Prostate gland (tissue), 2 donors: ENCODE measurements around the gene SPG11. TPM values are rescaled to one million over a fixed set of nuclear protein-coding genes. Genes with fewer than 3 reads are reported as not detected.

Experiments
- DNase-seq: peaks from one replicate; pipeline ENCODE4 v3.0.0-alpha.2; 2019; ENCODE audit warnings: low spot score
- H3K27ac ChIP-seq, 2 donors: fragments of 200-600 bp; sonication (generic); 2 replicates each; pipeline ENCODE4 v1.5.1; 2017 to 2019
- H3K27me3 ChIP-seq: fragments of 200-600 bp; sonication (generic); replicated peaks from 2 replicates; pipeline ENCODE4 v1.5.1; 2019; ENCODE audit not compliant: insufficient read depth
- H3K36me3 ChIP-seq, 2 donors: fragments of 200-600 bp; sonication (generic); 1 replicate in 1 of 2; 2 replicates in 1 of 2; pipeline versions ENCODE4 v1.5.1 to v1.8.1; 2017 to 2019
- H3K4me1 ChIP-seq: fragments of 200-600 bp; sonication (generic); replicated peaks from 2 replicates; pipeline ENCODE4 v1.5.1; 2019
- H3K4me3 ChIP-seq, 2 donors: fragments of 200-600 bp; sonication (generic); 2 replicates each; pipeline ENCODE4 v1.5.1; 2017 to 2019
- H3K9me3 ChIP-seq: fragments of 200-600 bp; sonication (generic); 2 replicates; pipeline ENCODE4 v1.5.1; 2017
- CTCF ChIP-seq, 4 experiments: fragments of 200-600 bp in 2 of 4; fragments of 450-650 bp in 2 of 4; sonication (generic) in 2 of 4; IDR thresholded peaks; 1 replicate in 3 of 4; 2 replicates in 1 of 4; pipeline ENCODE4 v1.5.1; 2016 to 2019; ENCODE audit warnings: antibody characterized with exemption in 4 of 4, mild to moderate bottlenecking in 2 of 4, moderate library complexity in 2 of 4
- POLR2A ChIP-seq: fragments of 450-650 bp; IDR thresholded peaks from one replicate; pipeline ENCODE4 v1.6.1; 2016; ENCODE audit warnings: antibody characterized with exemption, mild to moderate bottlenecking
- POLR2AphosphoS5 ChIP-seq: sonication (generic); formaldehyde crosslinking; IDR thresholded peaks from one replicate; pipeline ENCODE4 v1.6.1; 2017; ENCODE audit warnings: antibody characterized with exemption
- whole genome bisulfite sequencing: methylation state at CpG from one replicate; pipeline ENCODE4 v1.1.5; 2018; 5-methylcytosine and 5-hydroxymethylcytosine counted together
- intact Hi-C: fragments of 100-400 bp; cut with DNase I; formaldehyde crosslinking; loops from one replicate; pipeline ENCODE4 v1.14.2; 2022
- total RNA-seq, 2 donors: library from RNA; depleted of rRNA; stranded (reverse); fragments of >200 nt; gene quantifications; one replicate each; pipeline ENCODE4 v1.1.0, GENCODE V29; 2016

The SPG11 gene
- total RNA-seq, 2 donors from 2014 or later, result 86.2 to 93.7 TPM

- TF ChIP-seq POLR2A (no peak), CTCF (IDR thresholded peaks at IDR 0.05) (no peak), POLR2AphosphoS5 (no peak)
- Histone ChIP-seq H3K4me1 (no peaks in the 10 kb centered on the region), H3K27ac (no peak overlapping the region), H3K4me3 (no peak overlapping the region), H3K36me3 (no peaks in the 10 kb centered on the region), H3K27me3 (no peaks in the 10 kb centered on the region), H3K9me3 (no peaks in the 10 kb centered on the region)
- no peak for DNase-seq
- intact Hi-C loops, result no loop called here
- 89% methylated on average over 6 of the region's 6 CpGs for WGBS
These were observed 90.1 kb downstream of the SPG11 start for GRCh38 chr15:44573386-44573785.

GRCh38 chr15:44570361-44570760, 93.1 kb downstream of the SPG11 start:
- Histone ChIP-seq H3K9me3 (no peaks in the 10 kb centered on the region), H3K27me3 (no peaks in the 10 kb centered on the region), H3K27ac (no peak overlapping the region), H3K36me3 (peaks cover 9 to 16% of the 10 kb centered on the region in 2 donors), H3K4me1 (no peaks in the 10 kb centered on the region), H3K4me3 (no peak overlapping the region)
- TF ChIP-seq POLR2AphosphoS5 (no peak), CTCF (IDR thresholded peaks at IDR 0.05) (no peak), POLR2A (no peak)
- 93% methylated on average over 4 of the region's 4 CpGs for WGBS
- DNase-seq, result no peak
- intact Hi-C loops, result no loop called here

GRCh38 chr15:44569316-44569715, 94.1 kb downstream of the SPG11 start:
- 97% methylated on average over 4 of the region's 4 CpGs for WGBS
- H3K4me1 ChIP-seq, result no peaks in the 10 kb centered on the region
- no peak overlapping the region for H3K4me3 ChIP-seq
- no peak overlapping the region for H3K27ac ChIP-seq
- DNase-seq, result no peak
- intact Hi-C loops, result no loop called here
- no peaks in the 10 kb centered on the region for H3K27me3 ChIP-seq
- peaks cover 15 to 20% of the 10 kb centered on the region in 2 donors for H3K36me3 ChIP-seq
- TF ChIP-seq POLR2A (no peak), POLR2AphosphoS5 (no peak), CTCF (IDR thresholded peaks at IDR 0.05) (no peak)
- H3K9me3 ChIP-seq, result no peaks in the 10 kb centered on the region

- no peak for DNase-seq
- WGBS, result 79% methylated on average over 3 of the region's 3 CpGs
- Histone ChIP-seq H3K9me3 (no peaks in the 10 kb centered on the region), H3K27ac (no peak overlapping the region), H3K36me3 (peaks cover 15 to 20% of the 10 kb centered on the region in 2 donors), H3K4me1 (no peaks in the 10 kb centered on the region), H3K27me3 (no peaks in the 10 kb centered on the region), H3K4me3 (no peak overlapping the region)
- TF ChIP-seq POLR2AphosphoS5 (no peak), POLR2A (no peak), CTCF (IDR thresholded peaks at IDR 0.05) (no peak)
- intact Hi-C loops, result no loop called here
These were observed 95.1 kb downstream of the SPG11 start for GRCh38 chr15:44568338-44568737.

GRCh38 chr15:44566155-44566540, 97.3 kb downstream of the SPG11 start:
- no peaks in the 10 kb centered on the region for H3K9me3 ChIP-seq
- DNase-seq, result no peak
- H3K4me1 ChIP-seq, result no peaks in the 10 kb centered on the region
- TF ChIP-seq POLR2A (no peak), CTCF (IDR thresholded peaks at IDR 0.05) (no peak), POLR2AphosphoS5 (no peak)
- H3K27me3 ChIP-seq, result no peaks in the 10 kb centered on the region
- peaks cover 15 to 26% of the 10 kb centered on the region in 2 donors for H3K36me3 ChIP-seq
- WGBS, result 99% methylated on average over 4 of the region's 4 CpGs
- intact Hi-C loops, result no loop called here
- no peak overlapping the region for H3K27ac ChIP-seq
- H3K4me3 ChIP-seq, result no peak overlapping the region
